Fibroblast of skin of left biceps (primary cell): ENCODE measurements around the gene CRHR1.
"Not testable (repeated sequence)": the region's sequence is repeated elsewhere in the genome, so short reads cannot be mapped to it uniquely, and the experiment has no call there.

Source experiments
- DNase-seq, 2 experiments: peaks; one replicate each; pipeline ENCODE4 v3.0.0-alpha.2; 2013; ENCODE audit warnings: low read depth in 2 of 2

CRHR1 gene

DNA sequence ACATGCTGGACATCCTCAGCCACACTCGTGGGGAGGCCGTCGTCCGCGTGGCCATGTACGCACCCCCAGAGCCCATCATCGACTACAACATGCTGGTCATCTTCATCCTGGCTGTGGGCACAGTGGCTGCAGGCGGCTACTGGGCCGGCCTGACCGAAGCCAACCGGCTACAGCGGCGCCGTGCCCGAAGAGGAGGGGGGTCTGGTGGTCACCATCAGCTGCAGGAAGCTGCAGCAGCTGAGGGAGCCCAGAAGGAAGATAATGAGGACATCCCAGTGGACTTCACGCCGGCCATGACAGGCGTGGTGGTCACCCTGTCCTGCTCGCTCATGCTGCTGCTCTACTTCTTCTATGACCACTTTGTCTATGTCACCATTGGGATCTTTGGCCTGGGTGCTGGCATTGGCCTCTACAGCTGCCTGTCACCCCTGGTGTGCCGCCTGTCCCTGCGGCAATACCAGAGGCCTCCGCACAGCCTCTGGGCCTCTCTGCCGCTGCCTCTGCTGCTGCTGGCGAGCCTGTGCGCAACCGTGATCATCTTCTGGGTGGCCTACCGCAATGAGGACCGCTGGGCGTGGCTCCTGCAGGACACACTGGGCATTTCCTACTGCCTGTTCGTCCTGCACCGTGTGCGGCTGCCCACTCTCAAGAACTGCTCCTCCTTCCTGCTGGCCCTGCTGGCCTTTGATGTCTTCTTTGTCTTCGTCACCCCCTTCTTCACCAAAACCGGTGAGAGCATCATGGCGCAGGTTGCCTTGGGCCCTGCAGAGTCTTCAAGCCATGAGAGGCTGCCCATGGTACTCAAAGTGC is 61.5 kb downstream of the CRHR1 start:
- no peak for DNase-seq

DNA sequence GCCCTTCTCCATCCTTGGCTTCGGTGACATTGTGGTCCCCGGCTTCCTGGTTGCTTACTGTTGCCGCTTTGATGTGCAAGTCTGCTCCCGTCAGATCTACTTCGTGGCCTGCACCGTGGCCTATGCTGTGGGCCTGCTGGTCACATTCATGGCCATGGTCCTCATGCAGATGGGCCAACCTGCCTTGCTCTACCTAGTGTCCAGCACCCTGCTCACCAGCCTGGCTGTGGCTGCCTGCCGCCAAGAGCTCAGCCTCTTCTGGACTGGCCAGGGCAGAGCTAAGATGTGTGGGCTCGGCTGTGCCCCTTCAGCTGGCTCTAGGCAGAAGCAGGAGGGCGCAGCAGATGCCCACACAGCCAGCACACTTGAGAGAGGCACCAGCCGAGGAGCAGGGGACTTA is 62.1 kb downstream of the CRHR1 start:
- no peak for DNase-seq

DNA sequence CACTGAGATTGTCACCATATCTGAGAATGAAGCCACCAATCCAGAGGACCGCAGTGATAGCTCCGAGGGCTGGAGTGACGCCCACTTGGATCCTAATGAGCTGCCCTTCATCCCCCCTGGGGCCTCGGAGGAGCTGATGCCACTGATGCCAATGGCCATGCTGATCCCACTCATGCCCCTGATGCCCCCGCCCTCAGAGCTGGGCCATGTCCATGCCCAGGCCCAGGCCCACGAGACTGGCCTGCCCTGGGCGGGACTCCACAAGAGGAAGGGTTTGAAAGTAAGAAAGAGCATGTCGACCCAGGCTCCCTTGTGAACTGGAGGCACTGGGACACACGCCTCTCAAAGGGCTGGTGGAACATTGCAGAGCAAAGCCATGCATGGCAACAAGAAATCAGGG is 62.5 kb downstream of the CRHR1 start:
- DNase-seq = no peak

DNA sequence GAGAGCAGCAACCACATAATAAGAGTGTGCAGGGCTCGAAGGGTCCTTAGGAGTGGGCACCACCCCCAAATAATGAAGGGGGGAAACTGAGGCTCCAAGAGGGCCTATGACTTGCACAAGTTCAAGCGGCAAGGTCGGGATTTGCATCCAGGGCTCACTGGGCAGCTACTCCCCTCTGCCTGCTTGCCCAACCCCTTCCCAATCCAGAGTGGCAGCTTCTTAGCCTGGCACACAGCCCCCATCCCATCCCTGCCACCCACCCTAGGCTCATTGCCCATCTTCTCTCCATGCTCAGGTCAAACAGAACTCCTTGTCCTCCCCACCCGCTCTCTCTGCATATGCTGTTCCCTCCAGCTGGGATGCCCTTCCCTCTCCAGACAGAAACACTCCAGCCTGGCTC is 63.0 kb downstream of the CRHR1 start:
- DNase-seq = no peak

DNA sequence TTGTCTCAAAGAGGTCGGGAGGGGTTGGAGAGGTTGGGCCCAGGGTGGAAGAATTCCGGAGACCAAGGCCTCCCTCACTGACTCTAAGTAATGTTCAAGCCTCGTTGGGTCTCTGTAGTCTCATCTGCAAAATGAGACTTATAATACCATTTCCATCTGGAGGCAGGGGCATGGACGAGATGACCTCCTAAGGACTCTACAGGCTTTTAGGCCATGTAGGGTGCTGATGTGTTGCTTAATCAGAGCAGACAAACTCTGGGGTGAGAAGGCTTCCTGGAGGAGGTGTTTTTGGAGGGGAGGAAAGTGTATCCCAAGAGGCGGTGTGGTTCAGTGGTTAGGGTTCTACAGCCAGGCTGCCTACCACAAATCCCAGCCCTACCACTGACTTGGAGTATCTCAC is 63.6 kb downstream of the CRHR1 start:
- DNase-seq = no peak

DNA sequence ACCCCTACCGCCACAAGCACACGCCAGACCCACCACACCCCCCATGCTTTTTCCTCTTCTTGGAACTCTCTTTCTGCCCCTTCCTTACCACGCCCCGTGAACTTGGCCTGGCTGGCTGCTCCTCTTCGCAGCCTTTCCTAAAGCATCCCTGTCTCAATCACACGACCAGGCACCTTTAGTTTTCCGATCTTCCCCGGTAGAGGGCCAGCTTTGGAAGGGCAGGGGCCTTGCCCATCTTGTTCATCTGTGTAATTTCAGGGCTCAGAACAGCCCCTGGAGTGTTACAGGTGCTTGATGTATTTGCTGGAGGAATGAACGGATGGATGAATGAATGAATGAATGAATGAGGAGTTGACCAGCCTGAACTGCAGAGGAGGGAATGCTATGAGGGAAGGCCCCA is 64.3 kb downstream of the CRHR1 start:
- no peak for DNase-seq

DNA sequence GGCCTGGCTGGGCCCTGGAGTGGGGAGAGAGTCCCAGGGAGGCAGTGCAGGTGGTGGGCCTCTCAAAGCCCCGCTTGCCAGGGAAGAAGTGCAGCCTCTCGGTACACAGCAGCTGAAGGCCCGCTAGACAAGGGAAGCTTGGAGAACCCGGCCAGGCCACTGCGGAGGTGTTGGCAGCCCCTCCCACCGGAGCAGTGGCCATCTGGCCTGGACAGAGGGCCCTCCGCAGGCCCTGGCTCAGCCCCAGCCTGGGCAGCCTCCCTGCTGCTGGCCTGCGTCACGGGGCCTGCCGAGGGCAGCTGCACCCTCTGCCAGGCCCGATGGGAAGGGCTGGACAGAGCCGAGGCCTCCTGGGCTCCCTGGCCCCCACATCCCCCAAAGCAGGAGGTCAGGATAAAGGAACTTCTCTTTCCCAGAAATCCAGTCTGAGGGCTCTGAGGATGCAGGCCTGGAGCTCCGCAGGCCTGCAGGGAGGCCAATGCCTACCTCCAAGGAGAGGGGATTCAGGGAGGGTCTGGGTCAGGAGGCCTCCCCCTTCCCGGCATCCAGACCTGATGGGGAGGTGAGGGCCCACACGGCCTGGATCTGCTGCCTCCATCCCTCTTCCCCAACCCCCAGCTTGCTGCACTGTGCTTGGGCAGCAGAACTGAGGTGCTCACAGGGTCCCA is 64.9 kb downstream of the CRHR1 start:
- no peak for DNase-seq

DNA sequence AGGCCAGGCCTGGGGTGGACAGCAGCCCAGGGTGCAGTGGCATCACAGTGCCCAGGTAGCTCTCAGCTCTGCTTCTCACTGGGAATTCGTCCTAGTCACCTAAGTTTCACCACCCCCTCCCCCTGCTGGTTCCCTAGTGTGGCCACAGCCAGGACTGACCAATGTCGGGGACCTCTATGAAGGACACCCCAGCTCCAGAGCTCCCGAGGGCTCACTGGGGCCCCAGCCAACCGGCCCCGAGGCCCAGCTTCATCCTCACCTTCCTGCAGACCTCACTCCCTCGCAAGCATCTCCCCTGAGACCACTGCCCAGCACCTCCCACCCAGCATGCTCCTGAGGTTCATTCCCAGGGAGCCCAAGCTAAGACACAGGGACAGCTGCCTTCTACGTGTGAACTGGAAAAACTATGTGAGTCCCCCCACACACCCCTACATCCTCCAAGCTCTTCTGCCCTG is 65.4 kb downstream of the CRHR1 start:
- no peak for DNase-seq

DNA sequence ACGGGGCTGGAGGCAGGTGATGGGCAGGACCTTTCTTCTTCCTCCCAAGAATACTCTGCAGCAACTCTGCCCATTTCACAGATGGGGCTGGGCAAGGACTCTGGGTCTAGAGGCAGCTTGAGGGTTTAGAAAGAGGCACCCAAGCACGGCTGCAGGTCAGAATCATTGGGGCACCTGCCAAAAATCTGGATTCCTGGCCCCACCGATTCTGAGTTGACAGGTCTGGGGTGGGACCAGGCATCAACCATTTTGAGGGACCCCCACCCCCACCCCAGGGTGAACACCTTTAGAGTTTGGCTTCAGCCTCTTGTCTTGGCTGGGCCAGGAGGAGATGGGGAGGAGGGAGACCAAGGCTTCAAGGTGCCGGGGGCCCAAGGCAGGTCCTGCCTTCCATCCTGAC is 65.9 kb downstream of the CRHR1 start:
- no peak for DNase-seq

DNA sequence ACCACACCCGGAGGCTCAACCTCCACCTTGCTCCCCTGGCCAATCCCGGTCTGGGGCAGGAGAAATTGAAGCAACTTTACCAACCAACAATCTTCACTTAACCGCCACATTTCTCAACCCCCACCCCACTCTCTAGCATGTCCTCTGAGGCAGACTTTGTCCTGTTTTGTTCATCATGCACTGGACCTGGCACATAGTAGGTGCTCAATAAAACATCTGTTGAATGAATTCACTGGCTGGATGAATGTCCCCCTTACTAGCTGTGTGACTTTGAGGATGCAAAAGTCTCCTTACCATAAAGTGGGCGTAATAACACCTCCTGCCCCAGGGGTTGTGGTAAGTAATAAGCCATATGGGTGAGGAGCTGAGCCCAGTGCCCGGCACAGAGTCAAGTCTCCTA is 66.3 kb downstream of the CRHR1 start:
- DNase-seq = no peak

DNA sequence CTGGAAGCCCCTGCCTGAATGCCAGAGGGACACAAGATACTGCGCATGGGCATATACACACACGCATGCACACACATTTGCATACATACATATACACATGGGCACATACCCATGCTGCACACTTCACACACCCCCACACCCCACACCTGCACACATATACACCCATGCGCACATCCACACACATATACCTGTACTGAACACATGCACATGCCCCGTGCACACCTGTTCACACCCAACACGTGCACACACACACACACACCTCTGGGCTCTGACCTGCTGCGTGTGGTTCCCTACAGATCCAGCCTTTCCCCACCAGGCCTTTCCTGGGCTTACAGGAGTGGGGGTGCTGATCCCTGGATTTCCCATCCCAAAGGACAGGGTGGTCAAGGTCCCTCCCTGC is 66.9 kb downstream of the CRHR1 start:
- DNase-seq = no peak

DNA sequence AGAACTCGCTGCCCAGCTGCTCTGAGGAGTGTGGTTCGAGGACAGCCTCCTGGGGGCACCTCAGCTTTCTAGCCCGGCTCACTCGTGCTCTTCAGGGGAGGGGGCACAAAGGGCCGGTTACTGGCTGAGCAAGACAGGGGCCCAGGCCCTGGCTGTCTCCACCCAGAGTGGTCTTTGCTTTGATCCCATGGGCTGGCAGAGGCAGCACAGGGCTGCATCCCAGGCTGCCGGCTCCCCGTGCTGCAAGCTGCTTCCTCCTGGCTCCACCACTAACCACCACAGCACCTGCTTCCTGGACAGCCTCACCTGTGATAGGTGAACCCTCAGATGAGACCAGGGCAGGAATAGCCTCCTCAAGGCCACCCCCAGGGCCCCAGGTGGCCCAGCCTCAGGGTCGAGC is 67.3 kb downstream of the CRHR1 start:
- DNase-seq = no peak

DNA sequence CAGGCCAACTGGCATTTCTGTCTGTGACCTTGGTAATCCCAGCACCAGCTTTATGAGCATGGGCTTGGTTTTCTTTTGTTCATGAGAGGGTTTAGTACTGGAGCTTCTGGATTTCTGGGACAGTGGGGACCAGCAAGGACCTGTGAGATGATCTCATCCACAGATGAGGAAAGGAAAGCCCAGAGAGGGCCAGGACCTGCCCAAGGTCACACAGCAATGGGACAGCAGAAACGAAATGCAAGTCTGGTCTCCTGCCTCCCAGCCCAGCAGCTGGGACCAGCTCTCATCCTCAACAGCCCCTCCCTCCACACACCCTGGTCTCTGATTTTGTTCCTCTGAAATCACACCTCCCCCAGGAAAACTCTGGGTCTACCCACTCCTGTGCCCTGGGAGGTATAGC is 67.8 kb downstream of the CRHR1 start:
- no peak for DNase-seq

DNA sequence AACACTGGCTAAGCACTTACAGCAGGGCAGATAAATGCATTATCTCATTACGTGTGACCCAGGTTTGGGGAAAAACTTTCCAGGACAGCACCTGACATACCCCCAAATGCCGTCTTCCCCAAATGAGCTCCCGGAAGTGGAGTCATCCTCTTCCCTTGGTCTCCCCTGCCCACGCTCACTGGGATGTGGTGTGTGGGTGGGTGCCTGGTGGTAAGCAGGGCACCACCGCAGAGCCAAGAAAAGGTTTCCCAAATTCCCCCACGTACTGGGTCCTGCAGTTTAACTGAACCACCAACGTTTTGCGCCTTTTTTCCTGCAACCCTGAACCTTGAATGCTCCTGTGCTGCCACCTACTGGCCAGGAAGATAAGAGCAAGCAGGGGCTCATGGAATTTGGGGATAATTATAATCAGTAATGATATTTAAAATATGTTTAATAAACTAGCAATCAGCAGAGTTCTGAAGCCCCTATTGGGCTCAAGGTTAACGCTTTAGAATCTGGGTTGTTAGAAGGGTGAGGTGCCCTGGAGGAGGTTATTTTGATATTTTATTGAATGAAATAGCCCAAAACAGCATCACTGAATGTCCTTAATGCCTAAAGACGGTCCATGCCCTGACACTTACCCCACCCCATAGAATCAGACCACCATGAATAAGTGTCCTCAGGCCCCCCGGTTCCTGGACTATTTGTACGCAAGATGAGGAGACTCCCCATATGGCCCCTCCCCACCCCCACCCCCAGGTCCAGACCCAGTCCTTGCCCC is 68.6 kb downstream of the CRHR1 start:
- peak in 1 of 2 experiments; percentile 8 for DNase-seq

DNA sequence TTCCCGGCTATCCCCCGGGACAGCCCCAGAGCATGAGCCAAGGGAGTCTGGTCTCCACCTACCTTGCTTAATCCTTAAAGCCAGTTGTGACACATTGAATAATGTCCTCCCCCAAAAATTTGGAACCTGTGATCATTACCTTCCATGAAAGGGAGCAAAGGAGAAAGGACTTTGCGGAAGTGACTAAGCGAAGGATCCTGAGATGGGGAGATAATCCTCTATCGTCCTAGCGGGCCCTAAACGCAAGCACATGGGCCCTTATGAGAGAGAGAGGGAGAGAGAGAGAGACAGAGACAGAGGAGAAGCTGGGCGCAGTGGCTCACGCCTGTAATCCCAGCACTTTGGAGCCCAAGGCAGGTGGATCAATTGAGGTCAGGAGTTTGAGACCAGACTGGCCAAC is 70.1 kb downstream of the CRHR1 start:
- no peak for DNase-seq

DNA sequence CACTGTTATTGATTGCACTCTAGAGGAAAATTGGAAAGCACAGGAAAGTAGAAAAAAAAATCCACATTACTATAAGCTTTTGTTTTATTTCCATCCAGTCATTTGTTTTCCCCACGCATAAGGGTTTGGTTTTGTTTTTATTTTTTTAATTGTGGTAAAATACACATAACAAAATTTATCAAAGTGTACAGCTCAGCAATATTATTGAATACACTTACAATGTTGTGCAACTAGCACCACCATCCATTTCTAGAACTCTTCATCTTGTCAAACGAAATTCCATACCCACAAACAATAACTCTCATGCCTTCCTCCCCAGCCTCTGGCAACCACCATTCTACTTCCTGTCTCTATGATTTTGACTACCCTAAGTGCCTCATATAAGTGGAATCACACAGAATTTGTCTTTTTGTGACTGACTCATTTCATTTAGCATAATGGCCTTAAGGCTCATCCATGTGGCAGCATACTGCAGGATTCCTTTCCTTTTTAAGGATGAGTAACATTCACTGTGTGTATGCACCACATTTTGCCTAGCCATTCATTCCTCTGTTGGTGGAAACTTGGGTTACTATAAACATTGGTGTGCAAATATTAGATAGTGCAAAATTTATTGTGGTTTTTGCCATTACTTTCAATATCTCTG is 71.7 kb downstream of the CRHR1 start:
- DNase-seq = no peak

DNA sequence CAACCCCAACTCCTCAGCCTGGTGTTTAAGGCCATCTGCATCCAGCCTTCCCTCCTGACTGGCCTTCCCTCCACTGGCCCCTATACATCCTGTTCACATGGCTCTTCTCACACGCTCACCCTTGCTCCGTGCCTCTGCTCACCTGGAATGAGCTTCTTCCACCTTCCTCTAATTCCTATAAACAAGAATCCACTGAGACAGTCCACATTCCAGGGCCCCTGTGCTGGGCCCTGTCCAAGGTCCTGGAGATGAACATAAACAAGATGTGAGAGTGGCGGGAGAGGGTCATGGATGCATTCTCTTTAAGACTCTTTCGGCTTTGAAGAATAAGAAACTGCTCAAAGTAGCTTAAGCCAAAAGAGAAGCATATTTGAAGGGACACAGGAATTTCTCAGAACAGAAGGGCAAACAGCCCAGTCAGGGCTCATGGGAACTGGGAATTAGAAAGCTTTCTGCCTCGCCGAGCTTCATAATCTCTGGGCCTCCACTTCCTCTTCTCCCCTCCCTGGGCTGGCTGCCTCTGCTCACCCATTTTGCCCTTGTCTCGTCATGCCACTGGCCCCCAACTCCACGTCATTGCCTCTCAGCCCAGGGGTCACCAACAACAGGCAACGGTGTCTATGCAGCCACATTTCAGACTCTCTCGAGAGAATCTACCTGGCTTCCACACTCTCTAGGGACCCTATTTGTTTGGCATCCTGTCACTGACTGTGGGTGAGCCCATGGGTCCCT is 74.0 kb downstream of the CRHR1 start:
- no peak for DNase-seq

DNA sequence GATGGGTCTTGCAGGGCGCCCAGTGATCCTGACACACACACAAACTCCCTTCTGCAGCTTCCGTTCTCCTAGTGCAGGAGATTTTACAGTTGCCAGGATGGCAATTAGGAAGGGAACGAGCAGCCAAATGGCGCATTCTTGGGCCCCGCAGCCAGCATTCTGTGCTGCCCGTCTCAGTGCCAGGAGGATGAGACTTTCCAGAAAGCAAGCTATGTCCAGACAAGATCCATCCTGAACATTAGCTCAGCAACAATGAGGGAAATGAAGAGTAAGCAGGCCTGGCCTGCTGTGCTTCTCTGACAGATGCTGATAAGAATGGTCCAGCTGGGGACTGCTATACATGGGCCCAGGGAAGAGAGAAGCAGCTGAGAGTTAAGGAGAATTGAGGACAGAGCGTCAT is 77.0 kb downstream of the CRHR1 start:
- no peak for DNase-seq

DNA sequence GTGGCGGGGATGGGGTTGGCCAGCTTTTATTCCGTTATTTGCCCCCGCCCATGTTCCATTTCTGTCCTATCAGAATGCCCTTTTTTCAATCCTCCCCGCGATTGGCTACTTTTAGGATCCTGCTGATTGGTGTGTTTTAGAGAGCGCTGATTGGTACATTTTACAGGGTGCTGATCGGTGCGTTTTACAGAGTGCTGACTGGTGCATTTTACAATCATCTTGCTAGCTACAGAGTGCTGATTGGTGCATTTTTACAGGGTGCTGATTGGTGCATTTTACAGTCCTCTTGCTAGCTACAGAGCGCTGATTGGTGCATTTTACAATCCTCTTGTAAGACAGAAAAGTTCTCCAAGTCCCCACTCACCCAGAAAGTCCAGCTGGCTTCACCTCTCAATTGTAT is 78.0 kb downstream of the CRHR1 start:
- not testable (repeated sequence) for DNase-seq

DNA sequence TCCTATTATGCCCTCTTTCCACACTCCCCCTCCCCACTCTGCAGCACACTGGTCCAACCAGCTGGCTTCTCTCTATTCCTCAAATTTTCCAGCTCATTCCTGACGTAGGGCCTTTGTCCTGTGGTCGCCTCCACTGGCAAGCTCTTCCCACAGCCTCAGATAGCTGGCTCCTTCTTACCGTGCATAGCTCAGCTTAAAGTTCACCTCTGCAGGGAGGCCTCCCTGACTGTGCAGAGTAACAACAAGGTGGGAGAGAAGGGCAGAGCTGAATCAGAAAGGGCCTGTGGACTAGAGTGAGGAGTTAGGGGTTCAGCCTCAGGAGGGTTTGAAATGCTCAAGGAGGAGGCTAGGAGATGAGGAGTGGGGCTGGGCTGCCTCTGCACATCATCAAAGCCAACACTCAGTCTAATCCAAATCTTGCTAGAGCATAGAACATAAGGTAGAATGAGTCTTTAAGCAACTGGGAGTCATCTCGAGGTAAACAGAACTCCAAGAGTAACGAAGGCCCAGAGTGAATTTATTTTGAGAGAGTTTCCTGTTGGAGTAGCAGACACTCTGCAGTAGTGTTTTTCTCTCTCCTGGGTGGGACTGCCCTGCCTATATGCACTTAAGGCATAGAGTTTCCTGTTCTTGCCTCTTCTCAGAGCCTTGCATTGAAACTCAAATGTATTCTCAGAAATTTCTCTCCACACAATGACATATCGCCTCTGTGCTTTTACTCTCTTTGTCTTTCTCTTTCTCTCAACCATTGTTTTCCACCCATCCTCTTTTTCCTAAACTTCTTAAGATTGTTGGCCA is 79.9 kb downstream of the CRHR1 start:
- DNase-seq = no peak

DNA sequence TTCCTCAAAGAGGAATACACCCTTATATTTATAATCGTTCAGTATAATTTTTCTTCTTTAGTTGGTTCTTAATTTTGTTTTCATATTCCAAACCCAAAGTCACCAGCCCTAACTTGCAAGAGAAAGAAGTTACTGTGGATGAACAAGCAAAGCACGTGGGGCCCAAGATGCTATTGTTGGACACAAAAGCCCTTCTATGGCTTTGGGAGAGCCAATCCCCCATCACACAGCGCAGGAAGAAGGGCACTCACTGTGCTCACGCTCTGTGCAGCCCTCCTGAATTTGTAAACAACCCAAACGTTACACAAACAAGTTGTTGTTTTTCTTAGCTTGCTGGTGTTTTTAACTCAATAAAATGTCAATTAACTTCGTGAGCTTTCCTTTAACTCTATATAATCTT is 83.1 kb downstream of the CRHR1 start:
- no peak for DNase-seq
